NT2/D1 (cell line): Measurements from ENCODE around the gene HACD4.

Experiments used
- DNase-seq: peaks from one replicate; pipeline ENCODE4 v3.0.0-alpha.2; 2011; ENCODE audit warnings: low read depth, low spot score
- H3K27me3 ChIP-seq: 2 replicates; pipeline ENCODE4 v1.6.0; 2011; ENCODE audit warnings: mild to moderate bottlenecking; ENCODE audit not compliant: insufficient read length, insufficient read depth
- H3K36me3 ChIP-seq: 2 replicates; pipeline ENCODE4 v1.6.1; 2011; ENCODE audit warnings: mild to moderate bottlenecking, low read length, mixed read lengths; ENCODE audit not compliant: insufficient read depth, insufficient read length
- H3K4me1 ChIP-seq: 2 replicates; pipeline ENCODE4 v1.5.1; 2011; ENCODE audit not compliant: insufficient read depth, insufficient read length
- H3K4me3 ChIP-seq: 2 replicates; pipeline ENCODE4 v1.5.1; 2011; ENCODE audit warnings: low read depth; ENCODE audit not compliant: insufficient read length
- H3K9ac ChIP-seq: 2 replicates; pipeline ENCODE4 v1.6.0; 2011; ENCODE audit warnings: low read depth; ENCODE audit not compliant: insufficient read length
- H3K9me3 ChIP-seq: 2 replicates; pipeline ENCODE4 v1.5.1; 2011; ENCODE audit warnings: mild to moderate bottlenecking, low read length; ENCODE audit not compliant: insufficient read depth
- SUZ12 ChIP-seq: IDR thresholded peaks from 2 replicates; pipeline ENCODE4 v1.6.1; 2011; ENCODE audit not compliant: insufficient read length, insufficient read depth; ENCODE audit errors: extremely low read depth
- YY1 ChIP-seq: IDR thresholded peaks from 2 replicates; pipeline ENCODE4 v1.6.1; 2011; ENCODE audit not compliant: insufficient read length, insufficient read depth
- ZNF274 ChIP-seq: IDR thresholded peaks from 2 replicates; pipeline ENCODE4 v1.6.1; 2011; ENCODE audit warnings: mild to moderate bottlenecking, low read depth, low read length

The HACD4 gene

DNA sequence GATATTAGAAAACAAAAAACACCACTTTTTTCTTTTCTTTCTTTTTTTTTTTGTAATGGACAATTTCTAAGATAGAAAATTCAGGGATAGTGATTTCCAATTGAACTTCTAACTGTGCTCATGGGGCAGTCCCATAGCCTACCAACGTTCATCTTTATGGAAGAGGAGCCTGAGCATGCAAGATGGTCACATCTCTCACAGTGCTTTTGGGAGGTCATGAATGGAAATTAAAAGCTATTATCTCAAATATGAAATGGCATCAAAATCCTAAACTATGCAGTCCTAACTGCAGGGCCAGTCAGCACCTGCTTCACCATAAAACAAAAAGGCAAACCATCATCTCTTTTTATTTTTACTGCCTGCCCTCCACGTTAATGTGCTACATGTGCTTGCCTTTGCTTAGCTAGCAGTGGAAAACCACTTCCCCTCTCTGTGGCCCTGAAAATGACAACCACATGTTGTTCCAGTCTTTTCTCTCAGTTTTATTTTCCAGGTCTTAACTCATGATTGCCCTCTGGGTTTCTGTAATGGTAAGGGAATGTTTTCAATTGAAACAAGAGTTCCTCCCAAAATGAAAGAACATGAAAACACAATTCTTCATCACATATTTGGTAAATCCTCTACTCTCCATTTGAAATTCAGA lies 29.6 kb upstream of the HACD4 start:
- no peaks in the 10 kb centered on the region for H3K27me3 ChIP-seq
- H3K36me3 ChIP-seq: no peaks in the 10 kb centered on the region
- H3K9ac ChIP-seq: no peak overlapping the region
- TF ChIP-seq ZNF274 (no peak), YY1 (no peak), SUZ12 (no peak)
- H3K4me1 ChIP-seq: no peaks in the 10 kb centered on the region
- H3K9me3 ChIP-seq: no peaks in the 10 kb centered on the region
- no peak for DNase-seq
- no peak overlapping the region for H3K4me3 ChIP-seq

DNA sequence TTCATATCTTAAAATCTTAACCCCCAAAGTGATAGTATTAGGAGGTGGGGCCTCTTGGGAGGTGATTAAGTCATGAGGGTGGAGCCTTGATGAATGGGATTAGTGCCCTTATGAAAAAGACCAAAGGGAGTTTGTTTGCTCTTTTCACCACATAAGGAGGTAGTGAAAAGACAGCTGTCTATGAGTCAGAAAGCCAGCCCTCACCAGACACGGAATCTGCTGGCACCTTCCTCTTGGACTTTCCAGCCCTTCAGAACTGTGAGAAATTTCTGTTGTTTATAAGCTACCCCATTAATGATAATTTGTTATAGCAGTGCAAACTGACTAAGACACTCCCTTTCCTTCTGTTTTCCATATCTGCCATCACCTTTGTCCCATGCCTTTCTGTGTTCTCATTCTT lies 25.5 kb upstream of the HACD4 start:
- Histone ChIP-seq H3K9ac (no peak overlapping the region), H3K27me3 (no peaks in the 10 kb centered on the region), H3K36me3 (no peaks in the 10 kb centered on the region), H3K4me3 (no peak overlapping the region), H3K4me1 (no peaks in the 10 kb centered on the region), H3K9me3 (no peaks in the 10 kb centered on the region)
- no peak for DNase-seq
- no peak for TF ChIP-seq YY1

DNA sequence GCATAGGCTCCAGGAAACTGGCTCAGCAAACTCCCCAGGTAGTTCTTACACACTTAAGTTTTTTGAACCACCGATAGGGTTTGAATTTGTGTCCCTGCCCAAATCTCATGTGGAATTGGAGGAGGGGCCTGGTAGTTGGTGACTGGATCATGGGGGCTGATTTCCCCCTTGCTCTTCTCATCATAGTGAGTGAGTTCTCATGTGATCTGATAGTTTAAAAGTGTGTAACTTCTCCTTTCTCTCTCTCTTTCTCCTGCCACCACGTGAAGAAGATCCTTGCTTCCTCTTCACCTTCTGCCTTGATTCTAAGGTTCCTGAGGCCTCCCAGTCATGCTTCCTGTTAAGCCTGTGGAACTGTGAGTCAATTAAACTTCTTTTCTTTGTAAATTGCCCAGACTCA lies 22.4 kb upstream of the HACD4 start:
- Histone ChIP-seq H3K36me3 (no peaks in the 10 kb centered on the region), H3K27me3 (no peaks in the 10 kb centered on the region), H3K4me3 (no peak overlapping the region), H3K4me1 (no peaks in the 10 kb centered on the region), H3K9me3 (no peaks in the 10 kb centered on the region), H3K9ac (no peak overlapping the region)
- no peak for DNase-seq
- no peak for TF ChIP-seq ZNF274
- no peak for TF ChIP-seq SUZ12
- no peak for TF ChIP-seq YY1

DNA sequence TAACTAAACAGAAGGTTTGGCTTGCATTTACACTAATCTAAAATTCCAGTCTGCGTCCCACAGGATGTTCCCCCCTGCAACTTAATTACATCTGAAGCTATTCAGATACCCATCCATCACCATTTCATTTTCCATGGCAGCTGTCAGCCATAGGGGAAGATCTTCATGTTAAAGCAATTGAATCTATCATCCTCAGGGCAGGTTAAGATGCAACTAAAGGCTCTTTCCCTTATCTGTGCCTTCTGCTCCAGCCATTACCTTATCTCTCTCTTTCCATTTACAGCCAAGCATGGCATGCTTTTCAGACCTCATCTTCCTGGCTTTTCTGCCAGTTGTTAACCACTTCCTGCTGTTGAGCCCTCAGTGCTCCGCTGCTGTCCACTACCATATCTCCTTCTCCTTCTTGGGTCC lies 15.8 kb upstream of the HACD4 start:
- no peaks in the 10 kb centered on the region for H3K9me3 ChIP-seq
- DNase-seq: no peak
- H3K9ac ChIP-seq: no peak overlapping the region
- no peaks in the 10 kb centered on the region for H3K36me3 ChIP-seq
- no peak overlapping the region for H3K4me3 ChIP-seq
- H3K27me3 ChIP-seq: no peaks in the 10 kb centered on the region
- TF ChIP-seq ZNF274 (no peak), YY1 (no peak), SUZ12 (no peak)
- H3K4me1 ChIP-seq: no peaks in the 10 kb centered on the region

DNA sequence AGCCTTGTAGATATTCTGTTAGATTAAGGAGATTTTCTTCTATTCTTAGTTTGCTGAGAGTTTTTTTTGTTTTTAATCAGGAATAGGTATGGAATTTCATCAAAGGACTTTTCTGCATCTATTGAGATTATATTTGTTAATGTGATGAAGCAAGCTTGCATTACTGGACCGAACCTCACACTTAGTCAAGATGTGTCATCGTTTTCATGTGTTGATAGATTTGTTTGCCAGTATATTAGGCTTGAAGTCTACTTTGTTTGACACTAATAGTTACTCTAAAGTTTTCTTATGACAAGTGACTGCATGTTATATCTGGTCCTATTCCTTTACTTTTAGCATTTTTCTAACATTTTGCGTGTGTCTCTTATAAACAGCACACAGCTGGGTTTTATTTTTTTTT lies 12.4 kb upstream of the HACD4 start:
- Histone ChIP-seq H3K4me1 (no peaks in the 10 kb centered on the region), H3K4me3 (no peak overlapping the region), H3K9me3 (no peaks in the 10 kb centered on the region), H3K27me3 (no peaks in the 10 kb centered on the region), H3K36me3 (no peaks in the 10 kb centered on the region), H3K9ac (no peak overlapping the region)
- TF ChIP-seq ZNF274 (no peak), SUZ12 (no peak), YY1 (no peak)
- no peak for DNase-seq

DNA sequence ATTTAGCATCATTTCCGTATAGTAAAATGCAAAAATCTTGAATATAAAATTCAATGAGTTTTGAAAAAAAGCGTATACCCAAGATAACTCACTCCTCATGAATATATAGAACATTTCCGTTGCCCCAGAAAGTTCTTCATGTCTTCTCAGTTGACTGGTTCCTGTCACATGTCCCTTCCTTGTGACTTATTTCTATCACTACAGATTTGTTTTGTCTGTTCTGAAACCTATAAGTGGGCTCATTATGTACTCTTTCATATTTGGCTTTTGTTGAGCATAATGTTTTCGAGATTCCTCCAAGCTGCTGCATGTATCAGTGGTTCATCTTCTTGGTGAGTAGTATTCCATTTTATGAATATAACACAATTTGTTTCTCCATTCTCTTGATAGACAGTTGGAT lies 11.0 kb upstream of the HACD4 start:
- peaks cover under 1% of the 10 kb centered on the region for H3K4me1 ChIP-seq
- no peaks in the 10 kb centered on the region for H3K27me3 ChIP-seq
- no peaks in the 10 kb centered on the region for H3K9me3 ChIP-seq
- H3K36me3 ChIP-seq: no peaks in the 10 kb centered on the region
- H3K4me3 ChIP-seq: no peak overlapping the region
- TF ChIP-seq ZNF274 (no peak), YY1 (no peak), SUZ12 (no peak)
- no peak overlapping the region for H3K9ac ChIP-seq
- no peak for DNase-seq

DNA sequence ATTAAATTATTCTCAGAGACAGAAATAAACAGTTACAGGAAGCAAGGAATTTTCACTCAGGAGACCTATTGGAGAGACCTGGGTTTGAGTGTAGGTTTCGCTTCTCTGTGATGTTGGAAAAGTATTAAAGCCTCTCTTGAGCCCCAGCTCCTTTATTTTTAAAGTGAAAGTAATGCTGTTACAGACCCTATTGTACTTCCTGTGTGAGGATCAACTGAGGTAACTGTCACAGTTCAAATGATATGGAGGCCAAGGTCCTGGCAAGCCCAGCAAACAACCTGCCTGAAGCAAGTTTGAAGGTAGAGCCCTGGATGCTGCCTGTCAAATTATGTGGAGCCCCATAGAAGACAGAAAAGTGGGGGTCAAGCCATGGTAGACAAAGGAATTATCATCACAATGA lies 7.9 kb upstream of the HACD4 start:
- TF ChIP-seq YY1 (no peak), SUZ12 (no peak), ZNF274 (no peak)
- H3K27me3 ChIP-seq: no peaks in the 10 kb centered on the region
- no peak for DNase-seq
- no peak overlapping the region for H3K9ac ChIP-seq
- H3K4me1 ChIP-seq: peaks cover 8% of the 10 kb centered on the region
- H3K4me3 ChIP-seq: no peak overlapping the region
- H3K36me3 ChIP-seq: no peaks in the 10 kb centered on the region
- H3K9me3 ChIP-seq: no peaks in the 10 kb centered on the region

DNA sequence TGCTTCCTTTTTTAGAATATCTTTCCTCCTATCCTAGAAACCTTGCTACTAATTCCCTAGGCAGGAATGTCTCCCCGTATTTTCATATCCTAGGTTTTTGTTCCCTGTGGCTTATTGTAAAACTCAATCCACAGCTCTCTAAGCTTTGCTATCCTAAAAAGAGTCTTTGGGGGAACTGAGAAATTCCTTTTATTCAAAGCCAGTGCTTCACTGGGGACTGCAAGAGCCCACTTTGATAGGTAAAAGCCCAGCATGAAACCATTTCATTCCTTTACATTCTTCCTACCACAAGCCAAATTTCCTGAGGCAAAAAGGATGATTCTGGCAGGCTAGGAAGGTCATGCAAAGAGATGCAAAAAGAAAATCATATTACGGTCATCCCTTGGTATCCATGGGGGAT lies 5.8 kb upstream of the HACD4 start:
- Histone ChIP-seq H3K36me3 (no peaks in the 10 kb centered on the region), H3K4me1 (peaks cover 8% of the 10 kb centered on the region), H3K27me3 (no peaks in the 10 kb centered on the region), H3K4me3 (no peak overlapping the region), H3K9me3 (no peaks in the 10 kb centered on the region), H3K9ac (no peak overlapping the region)
- DNase-seq: no peak
- TF ChIP-seq ZNF274 (no peak), YY1 (no peak)
